OCI-LY3 (cell line): Measurements from ENCODE around the gene SERPINB8.

Experiments
- H2AFZ ChIP-seq: fragments of 200-600, 300-600 bp; shearing (Covaris generic); 2 replicates; pipeline ENCODE4 v1.6.0; 2014; ENCODE audit warnings: antibody characterized with exemption, low read depth, low read length
- H3K27ac ChIP-seq: fragments of 200-600, 300-600 bp; sonication (generic); 2 replicates; pipeline ENCODE4 v1.5.1; 2014; ENCODE audit warnings: mild to moderate bottlenecking, low read length, moderate library complexity, mixed read lengths
- H3K27me3 ChIP-seq: fragments of 200-600, 300-600 bp; sonication (generic); 2 replicates; pipeline ENCODE4 v1.6.1; 2014; ENCODE audit warnings: low read depth, low read length, mixed read lengths
- H3K36me3 ChIP-seq: fragments of 200-600, 300-600 bp; sonication (generic); replicated peaks from 2 replicates; pipeline ENCODE3; 2014; ENCODE audit warnings: low read depth, low read length, mixed read lengths
- H3K4me1 ChIP-seq: fragments of 300-600, 200-600 bp; sonication (generic); 2 replicates; pipeline ENCODE4 v1.6.1; 2014; ENCODE audit warnings: low read length, mixed read lengths
- H3K4me2 ChIP-seq: fragments of 200-600, 300-600 bp; sonication (generic); 2 replicates; pipeline ENCODE4 v1.6.1; 2014; ENCODE audit warnings: low read length, mixed read lengths
- H3K4me3 ChIP-seq: fragments of 300-600, 200-600 bp; sonication (generic); 2 replicates; pipeline ENCODE4 v1.5.1; 2014; ENCODE audit warnings: antibody characterized with exemption, mild to moderate bottlenecking, low read length, moderate library complexity
- H3K79me2 ChIP-seq: fragments of 300-600, 200-600 bp; shearing (Covaris generic); 2 replicates; pipeline ENCODE4 v1.6.1; 2014; ENCODE audit warnings: mild to moderate bottlenecking, low read length, mixed read lengths
- H3K9ac ChIP-seq: fragments of 300-600, 200-600 bp; shearing (Covaris generic); 2 replicates; pipeline ENCODE4 v1.6.0; 2014; ENCODE audit warnings: mild to moderate bottlenecking, low read length, moderate library complexity
- H3K9me3 ChIP-seq: fragments of 200-600, 300-600 bp; shearing (Covaris generic); 2 replicates; pipeline ENCODE4 v1.6.1; 2014; ENCODE audit warnings: low read length, mixed read lengths; ENCODE audit not compliant: insufficient read depth
- H4K20me1 ChIP-seq: fragments of 200-600, 300-600 bp; sonication (generic); 2 replicates; pipeline ENCODE4 v1.6.1; 2016; ENCODE audit warnings: low read length, mixed read lengths; ENCODE audit not compliant: insufficient read depth
- CTCF ChIP-seq: fragments of 200-600, 300-600 bp; sonication (generic); IDR thresholded peaks from 2 replicates; pipeline ENCODE4 v1.5.1; 2014; ENCODE audit warnings: antibody characterized with exemption, low read length, low read depth
- EZH2phosphoT487 ChIP-seq: fragments of 200-600 bp; shearing (Covaris generic); IDR thresholded peaks from 2 replicates; pipeline ENCODE4 v1.6.1; 2018; ENCODE audit warnings: antibody characterized with exemption, mixed run types, low read depth

Gene SERPINB8

GRCh38 chr18:64029096-64029495 is 59.2 kb downstream of the SERPINB8 start:
- H3K4me2 ChIP-seq: no peak overlapping the region
- no peak overlapping the region for H3K4me3 ChIP-seq
- H3K79me2 ChIP-seq: no peaks in the 10 kb centered on the region
- no peak overlapping the region for H3K9ac ChIP-seq
- TF ChIP-seq CTCF: no peak
- no peak for TF ChIP-seq EZH2phosphoT487
- H3K27me3 ChIP-seq: no peaks in the 10 kb centered on the region
- no peak overlapping the region for H3K27ac ChIP-seq
- H3K9me3 ChIP-seq: no peaks in the 10 kb centered on the region
- peaks cover 15% of the 10 kb centered on the region for H3K4me1 ChIP-seq
- H4K20me1 ChIP-seq: no peaks in the 10 kb centered on the region
- H2AFZ ChIP-seq: no peak overlapping the region
- no peaks in the 10 kb centered on the region for H3K36me3 ChIP-seq

- no peaks in the 10 kb centered on the region for H3K79me2 ChIP-seq
- H3K27ac ChIP-seq: no peak overlapping the region
- H4K20me1 ChIP-seq: no peaks in the 10 kb centered on the region
- no peak overlapping the region for H3K9ac ChIP-seq
- no peaks in the 10 kb centered on the region for H3K27me3 ChIP-seq
- H3K9me3 ChIP-seq: no peaks in the 10 kb centered on the region
- peaks cover 15% of the 10 kb centered on the region for H3K4me1 ChIP-seq
- no peaks in the 10 kb centered on the region for H3K36me3 ChIP-seq
- TF ChIP-seq EZH2phosphoT487 (no peak), CTCF (no peak)
- H3K4me3 ChIP-seq: no peak overlapping the region
- H3K4me2 ChIP-seq: no peak overlapping the region
- H2AFZ ChIP-seq: no peak overlapping the region
Measured at GRCh38 chr18:64031411-64031810, 61.5 kb downstream of the SERPINB8 start.

GRCh38 chr18:64032312-64032711 is 62.4 kb downstream of the SERPINB8 start:
- no peaks in the 10 kb centered on the region for H3K9me3 ChIP-seq
- TF ChIP-seq EZH2phosphoT487 (no peak), CTCF (no peak)
- no peaks in the 10 kb centered on the region for H4K20me1 ChIP-seq
- no peaks in the 10 kb centered on the region for H3K27me3 ChIP-seq
- no peak overlapping the region for H3K4me2 ChIP-seq
- H2AFZ ChIP-seq: no peak overlapping the region
- peaks cover 15% of the 10 kb centered on the region for H3K4me1 ChIP-seq
- H3K79me2 ChIP-seq: no peaks in the 10 kb centered on the region
- no peak overlapping the region for H3K4me3 ChIP-seq
- no peaks in the 10 kb centered on the region for H3K36me3 ChIP-seq
- no peak overlapping the region for H3K9ac ChIP-seq
- H3K27ac ChIP-seq: no peak overlapping the region

- Histone ChIP-seq H3K27ac (no peak overlapping the region), H3K4me1 (peaks cover 6% of the 10 kb centered on the region; the same call in 1 of the 2 replicates), H4K20me1 (no peaks in the 10 kb centered on the region), H3K9ac (no peak overlapping the region), H2AFZ (0 out of 2 replicates have a peak overlapping the region, but pooled peaks have one; percentile 35), H3K27me3 (no peaks in the 10 kb centered on the region), H3K4me2 (peak overlapping the region; percentile 36), H3K4me3 (no peak overlapping the region), H3K36me3 (no peaks in the 10 kb centered on the region), H3K9me3 (no peaks in the 10 kb centered on the region), H3K79me2 (no peaks in the 10 kb centered on the region)
- peak; percentile 97 for TF ChIP-seq CTCF
- TF ChIP-seq EZH2phosphoT487: no peak
Measured at GRCh38 chr18:64037812-64038414, 68.0 kb downstream of the SERPINB8 start.
